ENCODE data around the gene UBQLN4.

UBQLN4 gene

GRCh38 chr1:156053768-156054499, at the start of gene UBQLN4:
Gene UBQLN4 (minus strand): TSS chr1:156053798. CDS start chr1:156053701, 97 bp downstream.
- DNase-seq (ENCODE audit: low read depth, low spot score), result no peak
- H3K27ac ChIP-seq, result peak within 1 kb of the TSS; percentile 90

GRCh38 chr1:156102633-156103511, 49.3 kb upstream of the UBQLN4 start:
- no peak for DNase-seq (ENCODE audit: low read depth, low spot score)

DNA sequence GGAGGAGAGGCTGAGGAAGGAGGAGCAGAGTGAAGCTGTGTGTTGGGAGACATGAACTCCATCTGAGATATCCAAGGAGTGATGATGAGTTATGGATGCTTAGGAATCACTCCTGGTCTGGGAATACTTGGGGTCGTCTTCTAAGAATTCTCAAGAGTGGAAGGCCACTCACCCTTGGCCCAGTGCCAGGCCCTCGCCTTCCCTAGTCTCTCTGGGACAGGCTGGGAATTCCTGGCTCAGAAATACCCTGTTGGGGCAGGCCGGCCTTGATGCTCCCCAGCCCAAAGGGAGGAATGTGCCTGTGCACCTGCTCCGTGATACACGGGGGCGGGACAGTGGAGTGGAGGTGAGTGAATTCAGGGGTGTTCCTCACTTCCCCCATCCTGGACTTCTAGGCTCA, 48.3 kb upstream of the UBQLN4 start:
- no peak overlapping the region for H3K27ac ChIP-seq

More at GRCh38 chr1:156102633-156103511, 49.3 kb upstream of the UBQLN4 start:
- peak overlapping the region; percentile 84 for H3K27ac ChIP-seq

DNA sequence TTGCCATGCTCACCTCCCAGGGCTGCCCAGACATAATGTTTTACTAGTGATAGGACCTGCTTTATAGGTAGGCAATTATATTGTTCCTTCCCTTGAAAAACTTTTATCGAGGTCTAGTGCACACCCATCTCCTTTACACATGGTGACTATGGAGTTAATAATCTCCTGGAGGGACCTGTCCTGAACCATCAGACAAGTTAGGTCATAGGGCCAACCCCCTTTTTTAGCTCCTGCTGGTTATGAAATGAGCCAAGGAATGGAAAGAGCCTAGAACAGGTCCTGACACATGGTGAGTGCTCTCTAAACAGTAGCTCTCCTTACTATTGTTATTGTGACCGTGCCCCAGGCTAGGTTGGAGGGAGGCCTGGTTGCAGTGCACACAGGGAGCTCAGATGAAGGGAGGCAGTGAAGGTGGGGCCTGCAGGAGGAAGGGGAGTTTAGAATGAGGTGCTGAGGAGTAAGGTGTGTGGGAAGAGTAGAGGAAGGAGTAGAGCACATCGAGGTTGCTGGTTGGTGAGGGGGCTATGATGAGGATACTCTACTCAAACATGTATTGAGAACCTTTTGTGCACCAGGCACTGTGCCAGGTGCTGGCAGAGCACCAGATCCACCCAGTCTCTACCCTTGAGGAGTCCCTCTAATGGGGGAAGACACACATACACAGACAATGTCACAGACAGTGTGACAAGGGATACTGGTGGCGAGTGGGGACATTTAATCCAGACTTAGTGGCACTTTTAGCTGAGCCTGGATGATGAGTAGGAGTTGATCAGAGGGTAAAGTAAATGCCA, 46.8 kb upstream of the UBQLN4 start:
- DNase-seq (ENCODE audit: low read depth, low spot score), result no peak
- H3K27ac ChIP-seq, result peak overlapping the region; percentile 28

More for the DNA sequence above, 48.3 kb upstream of the UBQLN4 start:
- DNase-seq (ENCODE audit: low read depth, low spot score), result no peak

GRCh38 chr1:156099282-156099681, 45.7 kb upstream of the UBQLN4 start:
- H3K27ac ChIP-seq, result no peak overlapping the region
- DNase-seq (ENCODE audit: low read depth, low spot score), result no peak

- no peak for DNase-seq (ENCODE audit: low read depth, low spot score)
Measured at GRCh38 chr1:156098784-156099183, 45.2 kb upstream of the UBQLN4 start.

GRCh38 chr1:156097499-156098178, 44.0 kb upstream of the UBQLN4 start:
- no peak for DNase-seq (ENCODE audit: low read depth, low spot score)
- no peak overlapping the region for H3K27ac ChIP-seq

More at GRCh38 chr1:156098784-156099183, 45.2 kb upstream of the UBQLN4 start:
- no peak overlapping the region for H3K27ac ChIP-seq

GRCh38 chr1:156096640-156097391, 43.2 kb upstream of the UBQLN4 start:
- H3K27ac ChIP-seq, result peak overlapping the region; percentile 64
- DNase-seq (ENCODE audit: low read depth, low spot score), result no peak

DNA sequence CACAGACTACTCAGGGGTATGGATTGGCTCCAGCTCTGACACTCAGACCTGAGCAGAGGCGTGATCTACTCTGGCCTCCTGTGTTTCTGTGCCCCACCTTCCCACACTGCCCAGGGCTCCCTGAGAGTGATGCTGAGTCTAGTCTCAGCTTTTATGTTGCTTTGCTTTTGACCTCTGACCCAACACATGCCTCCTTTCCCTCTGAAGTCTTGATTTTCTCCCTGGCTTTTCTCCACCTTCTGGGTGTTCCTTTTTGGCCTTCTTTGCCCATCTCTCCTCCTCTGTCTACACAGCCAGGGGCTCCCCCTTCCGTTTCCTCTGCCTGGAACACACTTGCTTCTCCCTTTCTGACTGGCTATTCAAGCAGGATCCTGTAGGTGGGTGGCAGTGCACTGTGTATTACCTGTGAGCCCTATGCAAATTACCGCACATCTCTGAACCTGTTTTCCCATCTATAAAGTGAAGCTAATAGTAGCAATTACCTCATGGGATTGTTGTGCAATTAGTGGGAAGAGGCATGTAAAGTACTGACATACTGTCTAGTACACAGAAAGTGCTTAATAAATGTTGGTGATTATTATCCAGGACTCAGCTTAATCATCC, 42.4 kb upstream of the UBQLN4 start:
- peak overlapping the region; percentile 64 for H3K27ac ChIP-seq
- DNase-seq (ENCODE audit: low read depth, low spot score), result no peak

- H3K27ac ChIP-seq, result no peak overlapping the region
- no peak for DNase-seq (ENCODE audit: low read depth, low spot score)
Measured at GRCh38 chr1:156091610-156092009, 38.0 kb upstream of the UBQLN4 start.

GRCh38 chr1:156090840-156091188, 37.2 kb upstream of the UBQLN4 start:
- DNase-seq (ENCODE audit: low read depth, low spot score), result no peak
- no peak overlapping the region for H3K27ac ChIP-seq

DNA sequence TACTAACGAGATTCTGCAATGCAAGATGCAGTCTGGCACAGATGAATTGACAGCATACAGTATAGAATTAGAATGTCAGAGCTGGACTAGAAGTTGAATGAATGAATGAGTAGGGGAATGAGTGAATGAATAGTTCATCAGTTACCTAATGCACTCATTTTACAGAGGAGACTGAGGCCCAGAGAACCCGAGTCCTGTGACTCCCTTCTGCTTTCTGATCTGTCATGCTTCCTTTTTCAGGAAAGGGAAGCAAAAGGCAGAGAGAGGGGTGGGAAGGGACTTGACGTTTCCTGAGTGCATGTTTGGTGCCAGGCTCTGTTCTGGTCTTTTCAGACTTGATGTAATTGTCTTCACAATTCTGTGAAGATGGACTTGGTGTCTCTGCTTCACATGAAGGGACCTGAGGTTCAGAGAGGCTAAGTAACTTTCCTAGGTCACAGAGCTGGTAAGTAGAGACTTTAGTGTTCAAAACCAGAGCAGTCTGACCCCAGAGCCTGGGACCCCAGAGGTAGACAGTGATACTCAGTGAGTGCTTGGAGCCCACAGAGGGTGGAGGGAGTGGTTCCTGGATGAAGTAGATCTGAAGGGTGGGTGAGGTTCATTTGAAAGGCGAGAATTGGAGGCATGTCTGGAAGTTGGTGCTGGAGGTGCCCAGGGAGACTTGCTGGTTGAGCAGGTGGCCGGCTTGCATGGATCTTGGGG, 36.7 kb upstream of the UBQLN4 start:
- no peak for DNase-seq (ENCODE audit: low read depth, low spot score)
- H3K27ac ChIP-seq, result no peak overlapping the region

- H3K27ac ChIP-seq, result no peak overlapping the region
- no peak for DNase-seq (ENCODE audit: low read depth, low spot score)
Measured at GRCh38 chr1:156089704-156090103, 36.1 kb upstream of the UBQLN4 start.

GRCh38 chr1:156086256-156086662, 32.7 kb upstream of the UBQLN4 start:
- DNase-seq (ENCODE audit: low read depth, low spot score), result no peak
- H3K27ac ChIP-seq, result no peak overlapping the region

DNA sequence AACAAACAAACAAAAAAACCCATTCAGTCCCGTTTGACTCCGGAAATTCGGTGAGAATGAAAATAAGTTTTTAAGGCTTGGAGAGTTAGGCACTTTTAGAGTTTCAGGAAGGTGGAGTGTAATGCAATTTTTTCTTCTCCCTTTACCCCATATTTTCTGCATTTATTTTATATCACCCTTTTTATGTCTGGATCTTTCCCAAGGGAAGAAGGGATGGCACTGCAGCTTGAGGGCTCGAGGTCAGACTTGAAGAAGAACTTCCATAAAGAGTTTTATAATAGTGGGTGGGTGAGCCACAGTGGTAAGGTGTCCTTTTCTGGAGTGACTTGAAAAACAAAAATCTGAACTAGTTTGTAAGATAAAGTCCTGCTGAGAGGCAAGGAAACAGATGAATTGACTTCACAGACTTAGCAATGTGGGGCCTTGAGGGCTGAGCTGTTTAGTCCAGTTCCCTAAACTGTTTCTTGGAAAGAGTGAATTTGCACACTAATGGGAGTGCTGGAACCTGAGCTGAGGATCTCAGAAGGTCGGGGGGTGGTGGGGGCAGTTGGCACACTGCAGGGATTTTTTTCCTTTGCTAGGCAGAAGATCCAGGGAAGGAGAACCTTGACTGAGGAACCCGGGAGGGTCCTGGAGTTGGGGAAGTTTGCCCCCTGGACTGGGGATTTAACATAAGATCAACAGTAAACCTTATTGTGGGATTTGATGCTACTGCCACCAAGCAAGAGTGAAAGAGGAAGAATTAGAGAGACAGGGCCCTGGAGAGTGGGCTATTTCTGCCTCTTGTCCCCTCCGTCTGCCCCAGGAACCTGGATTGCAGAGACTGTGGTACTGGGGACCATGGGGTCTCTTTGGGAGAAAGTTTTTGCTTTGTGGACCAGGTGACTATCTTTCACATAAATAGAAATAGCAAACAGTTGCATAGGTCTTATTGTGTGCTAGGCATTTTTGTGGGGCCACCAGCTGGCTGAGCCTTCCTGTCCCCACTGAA, 30.5 kb upstream of the UBQLN4 start:
- no peak for DNase-seq (ENCODE audit: low read depth, low spot score)
- H3K27ac ChIP-seq, result no peak overlapping the region

DNA sequence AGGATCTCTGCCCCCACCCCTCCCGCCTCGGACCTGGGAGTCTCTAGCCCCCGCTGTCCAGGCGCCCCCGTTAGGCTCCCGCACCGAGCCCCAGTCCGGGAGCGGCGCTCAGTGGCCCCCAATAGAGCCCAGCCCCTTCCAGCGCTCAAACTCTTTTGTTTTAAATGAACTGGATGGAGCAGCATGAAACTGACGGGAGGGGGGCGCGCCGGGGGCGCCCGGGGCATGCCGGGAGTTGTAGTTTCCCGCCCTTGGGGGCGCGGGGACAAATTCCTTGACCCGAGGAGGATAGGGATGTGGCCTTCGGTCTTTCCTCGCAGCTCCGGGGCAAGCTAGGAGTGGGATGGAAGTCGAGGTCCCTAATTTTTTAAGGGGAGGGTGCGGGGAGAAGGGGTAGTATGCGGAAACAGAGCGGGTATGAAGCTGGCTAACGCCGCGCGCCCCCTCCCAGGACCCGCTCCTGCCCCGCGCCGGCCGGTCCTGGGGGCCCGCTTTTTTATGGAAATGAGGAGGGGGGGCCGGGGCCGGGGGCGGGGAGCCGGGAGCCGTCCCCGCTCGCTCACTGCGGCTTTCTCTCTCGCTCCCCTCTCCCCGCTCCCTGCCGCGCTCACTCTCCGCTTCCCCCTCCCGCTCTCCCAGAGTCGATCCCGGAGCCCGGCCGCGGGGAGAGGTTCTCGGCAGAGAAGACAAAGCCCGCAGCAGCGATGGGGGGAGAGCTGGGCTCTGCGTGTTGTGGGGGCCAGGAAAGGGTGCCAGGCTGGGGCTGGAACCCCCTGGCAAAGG, 28.9 kb upstream of the UBQLN4 start, which contains the start of gene MEX3A:
TSS of gene MEX3A (minus strand) at position 157 of the 783 bp plus-strand sequence. CDS start 467 bp downstream, outside the sequence.
- H3K27ac ChIP-seq, result no peak within 1 kb of the TSS
- DNase-seq (ENCODE audit: low read depth, low spot score), result no peak

All from epithelial cell of prostate (primary cell).